GM19463 (cell line): Measurements from ENCODE around the gene RPL5.
"Not testable (repeated sequence)": the region's sequence is repeated elsewhere in the genome, so short reads cannot be mapped to it uniquely, and the experiment has no call there.

Experiments used
- ATAC-seq: cut with Tn5 transposase; IDR thresholded peaks from one replicate; pipeline ENCODE4 v1.9.1; 2021; ENCODE audit warnings: mild to moderate bottlenecking, moderate library complexity; ENCODE audit not compliant: unreplicated experiment

Gene RPL5

DNA sequence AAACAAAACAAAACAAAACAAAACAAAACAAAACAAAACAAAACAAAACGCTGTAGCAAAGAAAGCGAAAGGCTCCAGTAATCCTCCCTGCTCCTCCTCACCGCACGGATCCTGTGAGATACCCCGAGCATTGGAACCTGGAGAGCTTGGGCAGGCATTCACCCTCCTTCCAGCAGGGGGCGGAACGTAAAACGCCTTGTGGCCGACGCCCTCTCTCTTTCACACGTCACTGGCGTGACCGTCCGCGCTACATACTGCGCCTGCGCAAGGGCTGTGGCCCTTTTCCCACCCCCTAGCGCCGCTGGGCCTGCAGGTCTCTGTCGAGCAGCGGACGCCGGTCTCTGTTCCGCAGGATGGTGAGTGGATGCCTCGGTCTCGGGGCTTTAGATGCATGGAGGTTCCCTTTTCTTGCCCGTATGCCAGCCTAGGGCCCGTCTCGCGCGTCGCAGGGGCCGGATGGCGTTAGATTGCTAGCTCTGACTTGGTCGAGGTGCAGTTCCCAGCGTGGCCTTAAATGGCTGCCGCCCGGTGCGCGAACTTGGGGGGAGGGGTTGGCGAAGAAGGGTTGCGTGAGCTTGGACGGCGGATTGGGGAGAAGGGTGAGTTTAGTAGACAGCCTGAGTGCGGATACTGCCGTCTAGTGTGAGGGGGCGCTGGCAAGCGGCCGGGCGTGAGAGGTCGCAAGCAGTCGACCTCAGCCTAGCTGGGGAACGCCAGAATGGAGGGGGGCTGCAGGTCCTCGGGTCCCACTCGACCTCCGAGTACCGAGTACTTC, at the start of gene RPL5:
Gene RPL5 (plus strand): TSS at position 279 of the 775 bp plus-strand sequence. CDS start 75 bp downstream, at position 354.
- ATAC-seq = peak; percentile 94

DNA sequence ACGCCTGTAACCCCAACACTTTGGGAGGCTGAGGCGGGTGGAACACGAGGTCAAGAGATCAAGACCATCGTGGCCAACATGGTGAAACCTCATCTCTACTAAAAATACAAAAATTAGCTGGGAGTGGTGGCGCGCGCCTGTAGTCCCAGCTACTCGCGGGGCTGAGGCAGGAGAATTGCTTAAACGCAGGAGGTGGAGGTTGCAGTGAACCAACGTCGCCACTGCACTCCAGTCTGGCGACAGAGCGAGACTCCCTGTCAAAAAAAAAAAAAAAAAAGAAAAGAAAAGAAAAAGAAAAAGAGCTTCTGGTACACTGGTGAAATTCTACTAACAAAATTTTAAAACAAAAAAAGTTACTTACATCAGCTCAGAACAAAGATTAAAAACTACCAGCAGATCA, 48.3 kb upstream of the RPL5 start:
- ATAC-seq = not testable (repeated sequence)

DNA sequence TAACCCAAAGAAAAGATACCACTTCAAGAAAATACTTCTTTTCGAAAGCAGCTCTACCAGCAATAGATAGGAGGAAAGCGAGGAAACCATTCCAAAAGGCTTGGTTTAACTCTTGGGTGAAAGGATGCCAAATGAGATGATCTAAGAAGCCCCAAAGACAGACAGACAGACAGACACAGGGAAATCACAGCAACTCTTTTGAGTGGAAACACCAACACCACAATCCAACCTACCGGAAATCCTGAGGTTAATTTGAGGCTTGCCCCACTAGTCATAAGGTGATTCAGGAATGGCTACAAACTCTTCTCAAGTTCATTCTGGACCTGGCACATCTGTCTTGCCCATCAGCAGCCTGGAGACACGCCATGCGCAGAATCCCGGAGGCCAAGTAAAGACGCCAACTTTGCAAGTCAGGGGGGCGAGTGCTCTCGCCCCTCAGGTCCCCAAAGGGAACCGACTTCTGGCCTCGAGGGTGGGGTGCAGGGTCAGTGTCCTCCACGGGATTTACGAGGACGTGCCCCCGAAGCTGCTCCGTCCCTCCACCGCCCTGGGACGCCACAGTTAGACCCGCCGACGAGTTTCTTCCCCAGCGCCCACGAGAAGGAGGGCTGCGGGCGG, 47.7 kb upstream of the RPL5 start:
- ATAC-seq = no peak

DNA sequence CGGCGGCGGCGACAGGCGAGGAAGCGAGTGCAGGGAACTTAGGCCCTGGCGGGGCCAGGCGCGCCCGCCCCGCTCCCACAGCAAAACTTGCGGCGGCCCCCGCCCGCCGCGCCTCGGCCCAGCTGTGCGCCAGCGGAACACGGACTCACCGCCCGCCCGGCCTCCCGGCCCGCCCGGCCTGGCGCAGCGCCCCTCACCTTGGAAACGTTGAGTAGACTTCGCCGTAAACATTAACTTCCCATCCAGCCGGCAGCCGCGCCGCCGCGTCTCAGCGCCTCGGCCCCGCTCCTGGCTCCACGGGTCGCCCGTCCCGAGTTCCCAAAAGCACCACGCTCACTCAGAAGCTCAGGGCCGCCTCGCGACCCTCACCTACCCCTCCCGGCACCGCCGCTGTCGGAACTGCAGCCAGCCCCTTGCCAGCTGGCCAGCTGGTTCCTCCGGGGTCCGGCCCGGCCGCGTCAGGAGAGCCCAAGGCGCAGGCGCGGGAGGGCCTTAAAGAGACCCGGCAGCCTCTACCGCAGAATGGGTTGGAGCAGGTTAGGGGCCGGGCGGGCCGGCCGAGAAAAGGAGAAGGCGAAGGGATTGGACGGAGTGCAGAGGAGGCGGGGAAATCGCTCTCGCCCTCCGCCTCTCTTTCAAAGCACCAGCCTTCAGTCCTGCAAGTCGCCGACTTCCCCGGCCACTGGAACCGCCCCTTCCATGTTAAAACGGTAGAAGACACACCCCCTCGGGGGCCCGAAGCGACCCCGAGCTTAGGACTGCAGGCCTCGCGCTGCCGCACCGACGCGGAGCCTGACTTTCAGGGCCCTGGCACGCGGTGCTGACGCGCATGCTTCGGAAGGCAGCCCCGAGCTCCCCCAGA, 47.0 kb upstream of the RPL5 start, which contains the start of gene EVI5:
Gene EVI5 (minus strand): TSS at position 470 of the 862 bp plus-strand sequence. CDS start 48,562 bp downstream, outside the sequence.
- ATAC-seq = peak; percentile 93

DNA sequence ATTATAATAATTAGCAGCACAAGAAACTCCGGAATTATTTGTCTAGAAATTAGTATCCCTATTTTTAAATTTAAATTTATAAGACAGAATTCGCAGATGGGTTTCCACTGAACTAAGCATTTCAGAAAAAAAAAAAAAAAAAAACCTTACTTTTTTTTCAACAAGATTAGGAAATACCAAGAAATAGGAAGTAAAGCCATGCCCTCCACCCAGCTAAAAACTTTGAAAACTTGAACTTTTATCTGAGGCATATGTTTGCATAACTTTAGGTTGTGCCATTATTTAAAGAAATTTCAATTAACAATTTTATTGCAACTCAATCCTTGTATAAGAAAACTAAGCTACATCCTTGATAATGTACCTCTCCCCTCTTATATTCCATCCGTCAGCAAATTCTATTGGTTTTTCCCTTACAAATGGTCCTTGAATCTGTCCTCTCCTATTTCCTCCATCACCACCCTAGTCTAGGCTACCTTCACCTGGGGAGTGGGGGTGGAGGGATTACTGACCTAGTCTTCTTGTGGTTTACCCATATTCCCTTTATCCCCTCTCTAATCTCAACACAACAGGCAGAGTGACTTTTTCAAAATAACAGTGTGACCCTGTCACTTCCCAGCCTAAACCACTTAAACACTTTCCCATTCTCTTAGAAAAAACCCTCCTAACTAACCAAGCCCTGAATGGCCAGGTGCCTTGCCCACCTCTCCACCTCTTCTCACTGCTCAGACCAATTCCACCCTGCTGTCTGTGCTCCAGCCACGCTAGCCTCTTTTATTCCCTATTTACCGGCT, 45.5 kb upstream of the RPL5 start:
- ATAC-seq = no peak

DNA sequence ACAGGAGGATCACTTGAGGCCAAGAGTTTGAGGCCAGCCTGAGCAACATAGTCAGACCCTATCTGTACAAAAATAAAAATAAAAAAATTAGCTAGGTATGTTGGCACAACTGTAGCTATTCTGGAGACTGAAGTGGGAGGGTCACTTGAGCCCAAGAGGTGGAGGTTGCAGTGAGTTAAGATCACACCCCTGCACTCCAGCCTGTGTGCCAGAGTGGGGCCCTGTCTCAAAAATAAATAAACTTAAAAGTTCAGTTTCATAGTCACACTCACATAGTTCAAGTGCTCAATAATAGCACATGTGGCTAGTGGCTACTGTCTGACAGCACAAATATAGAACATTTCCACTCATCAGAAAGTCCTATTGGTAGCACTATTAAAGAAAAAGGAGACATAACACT, 41.8 kb upstream of the RPL5 start:
- no peak for ATAC-seq

DNA sequence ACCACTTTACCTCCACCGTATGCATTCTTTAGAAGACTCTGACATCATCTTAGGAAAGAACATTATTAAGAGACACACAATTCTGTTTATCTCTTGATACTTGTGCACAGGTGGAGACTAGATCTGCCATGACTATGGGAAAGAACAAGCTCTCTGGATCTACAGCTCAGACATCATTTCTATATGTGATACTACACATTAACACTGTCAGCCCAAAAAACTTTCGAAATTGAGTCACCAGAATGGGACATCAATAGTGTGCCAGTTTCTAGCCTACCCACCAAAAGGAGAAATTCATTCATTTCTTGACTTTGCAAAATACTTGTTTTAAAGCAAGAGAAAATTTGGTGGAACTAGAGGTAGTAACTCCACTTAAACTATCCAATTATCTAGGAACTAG, 41.0 kb upstream of the RPL5 start:
- no peak for ATAC-seq

DNA sequence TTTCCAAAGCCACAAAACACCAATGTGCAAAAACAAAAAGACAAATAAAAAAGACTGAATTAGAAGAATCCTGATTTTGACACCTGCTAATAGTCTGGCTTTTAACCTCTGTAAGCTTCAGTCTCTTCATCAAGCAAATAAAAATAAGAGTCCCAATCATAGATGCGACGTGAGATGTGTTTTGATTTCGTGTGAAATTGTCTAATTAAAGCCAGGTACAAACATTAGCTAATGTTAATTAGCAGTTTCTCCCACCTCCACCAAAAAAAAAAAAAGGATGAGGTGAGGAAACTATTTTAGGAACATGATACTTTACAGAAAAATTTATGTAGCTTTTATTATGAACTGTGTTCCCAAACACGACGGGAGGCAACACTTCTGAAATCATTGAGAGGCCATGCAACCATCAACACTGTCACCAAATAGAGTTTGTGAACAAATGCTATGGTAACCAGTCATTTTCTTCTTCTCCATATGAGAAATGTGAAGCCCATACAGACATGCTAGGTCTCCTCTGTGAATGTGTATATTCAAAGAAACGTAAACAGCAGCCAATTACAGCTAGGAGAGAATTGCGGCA, 40.3 kb upstream of the RPL5 start:
- no peak for ATAC-seq

DNA sequence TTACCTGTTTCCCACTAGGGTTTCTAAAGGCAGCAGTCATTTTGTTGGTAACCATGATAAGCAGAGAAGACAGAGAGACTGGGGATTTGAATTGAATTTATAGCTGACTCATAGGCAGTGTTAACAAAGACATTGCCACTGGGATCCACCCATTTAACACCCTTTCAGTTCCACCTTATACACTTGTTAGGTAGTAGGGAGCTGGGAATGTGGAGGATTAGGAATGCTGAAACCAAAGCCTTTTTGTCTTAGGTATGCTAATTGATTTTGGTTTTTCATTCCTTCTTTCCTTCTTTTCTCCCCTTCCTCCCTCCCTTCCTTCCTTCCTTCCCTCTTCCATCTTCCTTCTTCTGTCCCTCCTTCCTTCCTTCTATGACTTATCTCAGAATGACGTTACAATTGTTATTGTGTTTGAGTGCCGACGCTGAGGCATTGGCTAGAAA, 39.5 kb upstream of the RPL5 start:
- ATAC-seq = no peak

DNA sequence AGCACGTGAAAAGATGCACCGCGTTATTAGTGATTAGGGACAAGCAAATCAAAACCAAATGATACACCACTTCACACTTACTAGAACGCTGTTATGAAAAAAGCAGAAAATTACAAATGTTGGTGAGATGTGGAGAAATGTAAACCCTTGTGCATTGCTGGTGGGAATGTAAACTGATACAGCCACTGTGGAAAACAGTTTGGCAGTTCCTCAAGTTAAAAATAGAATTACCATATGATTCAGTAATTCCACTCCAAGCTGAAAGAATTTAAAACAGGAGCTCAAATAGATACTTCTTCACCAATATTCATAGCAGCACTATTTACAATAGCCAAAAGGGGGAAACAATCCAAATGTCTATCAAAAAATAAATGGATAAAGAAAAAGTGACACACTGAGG, 36.7 kb upstream of the RPL5 start:
- ATAC-seq = no peak

DNA sequence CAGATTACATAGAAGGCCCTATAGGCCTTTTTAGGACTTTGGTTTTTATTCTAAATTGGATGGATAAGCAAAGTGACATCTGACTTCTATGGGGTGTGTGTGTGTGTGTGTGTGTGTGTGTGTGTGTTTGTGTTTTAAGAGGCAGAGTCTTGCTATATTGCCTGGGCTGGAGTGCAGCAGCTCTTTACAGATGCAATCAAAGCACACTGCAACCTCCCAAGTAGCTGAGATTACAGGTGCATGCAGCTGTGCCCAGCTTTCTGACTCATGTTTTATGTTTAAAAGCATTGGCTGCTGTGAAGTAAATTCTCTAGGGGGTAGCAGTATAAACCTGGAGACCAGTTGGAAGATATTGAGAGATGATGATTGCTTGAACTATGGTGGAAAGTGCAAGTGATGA, 34.5 kb upstream of the RPL5 start:
- ATAC-seq = no peak

DNA sequence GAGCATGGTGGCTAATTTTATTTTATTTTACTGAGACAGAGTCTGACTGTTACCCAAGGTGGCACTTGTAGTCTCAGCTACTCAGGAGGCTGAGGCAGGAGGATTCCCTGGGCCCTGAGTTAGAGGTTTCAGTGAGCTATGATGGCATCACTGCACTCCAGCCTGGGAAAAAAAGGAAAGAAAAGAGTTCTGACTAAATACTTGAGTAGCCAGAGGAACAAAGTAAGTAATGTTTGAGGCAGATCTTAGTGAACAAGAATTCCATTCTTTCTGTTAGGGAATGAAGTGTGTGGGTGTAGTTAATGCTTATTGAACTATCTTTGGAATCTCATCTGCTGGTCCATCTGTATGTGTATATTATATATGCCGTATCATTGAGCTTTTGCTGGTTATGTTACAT, 33.9 kb upstream of the RPL5 start:
- ATAC-seq = no peak

DNA sequence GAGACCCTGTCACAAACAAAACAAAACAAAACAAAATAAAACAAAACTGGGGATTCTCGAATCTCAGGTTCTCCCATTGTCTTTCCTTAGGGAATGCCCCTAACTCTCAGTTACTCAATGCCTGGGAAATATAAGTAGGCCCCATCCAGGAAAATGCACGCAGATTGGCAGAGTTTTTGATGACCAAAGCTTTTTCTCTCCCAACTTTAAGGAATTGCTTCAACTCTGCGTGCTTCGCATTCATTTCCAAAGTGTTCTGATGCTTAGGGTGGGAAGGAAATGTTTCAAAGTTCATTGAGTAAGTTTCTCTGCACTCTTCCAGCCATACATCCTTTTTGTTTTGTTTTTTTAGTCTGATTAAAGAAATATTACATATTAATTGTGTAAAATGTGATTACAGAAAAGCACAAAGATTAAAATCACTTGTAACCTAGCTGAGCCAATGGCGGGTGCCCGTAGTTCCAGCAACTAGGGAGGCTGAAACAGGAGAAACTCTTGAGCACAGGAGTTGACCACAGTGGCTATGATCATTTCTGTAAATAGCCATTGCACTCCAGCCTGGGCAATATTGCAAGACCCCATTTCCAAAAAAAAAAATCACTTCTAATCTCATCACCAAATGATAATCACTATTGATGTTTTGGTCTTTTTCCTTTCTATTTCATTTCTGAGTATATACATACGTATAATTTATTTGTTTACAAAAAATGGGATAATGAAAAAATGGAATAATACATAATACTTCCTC, 28.5 kb upstream of the RPL5 start:
- ATAC-seq = no peak

DNA sequence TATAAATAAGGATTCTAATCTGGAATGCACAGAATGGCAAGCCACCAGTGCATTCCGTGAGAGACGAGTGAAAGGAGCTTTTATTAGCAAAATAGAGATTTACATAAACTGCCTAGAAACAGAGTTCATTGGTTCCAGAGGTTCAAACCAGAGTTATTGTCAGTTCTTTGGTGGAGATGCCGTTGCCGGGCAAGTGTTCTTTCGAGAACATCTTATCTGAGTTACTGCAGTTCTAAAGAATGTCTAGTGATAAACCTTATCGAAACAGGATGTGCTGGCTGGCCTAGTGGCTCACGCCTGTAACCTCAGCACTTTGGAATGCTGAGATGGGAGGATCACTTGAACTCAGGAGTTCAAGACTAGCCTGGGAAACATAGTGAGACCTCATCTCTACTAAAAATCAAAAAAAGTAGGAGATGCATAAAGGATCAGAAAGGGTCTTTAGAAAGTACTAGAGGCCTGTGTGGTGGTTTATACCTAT, 27.1 kb upstream of the RPL5 start:
- ATAC-seq = peak; percentile 51

DNA sequence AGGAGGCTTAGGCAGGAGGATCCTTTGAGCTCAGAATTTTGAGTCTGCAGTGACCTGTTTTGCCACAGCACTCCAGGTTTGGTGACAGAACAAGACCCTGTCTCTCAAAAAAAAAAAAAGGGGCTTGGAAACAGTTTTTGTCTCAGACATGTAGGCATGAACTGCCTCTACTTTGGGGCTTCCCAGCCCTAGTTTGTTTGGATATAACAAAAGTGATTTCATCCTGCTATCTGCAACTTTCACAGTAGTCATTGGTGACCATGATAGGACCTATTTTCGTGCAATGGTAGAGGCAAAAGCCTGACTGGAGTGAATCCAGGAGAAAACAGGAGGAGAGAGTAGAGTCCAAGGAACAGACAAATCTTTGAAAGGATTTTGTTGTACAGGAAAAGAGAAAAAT, 26.6 kb upstream of the RPL5 start:
- ATAC-seq = no peak

DNA sequence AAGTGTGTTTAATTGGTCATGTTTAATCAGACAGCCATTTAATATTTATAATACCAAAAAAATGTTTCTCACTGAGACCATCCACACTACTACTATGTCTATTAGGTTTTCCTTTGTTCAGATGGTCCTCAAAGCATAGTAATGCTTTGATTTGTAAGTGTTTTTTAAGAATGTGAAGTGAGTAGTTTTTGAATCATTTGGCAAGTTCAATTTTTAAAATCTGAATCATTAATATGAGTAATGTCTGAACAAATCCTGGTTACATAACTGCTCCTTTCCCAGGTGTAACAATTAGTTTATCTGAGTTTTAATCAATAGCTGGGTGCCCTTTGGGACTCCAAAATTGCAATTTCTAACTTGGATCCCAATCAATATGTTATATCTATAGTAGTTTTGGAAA, 23.5 kb upstream of the RPL5 start:
- no peak for ATAC-seq

DNA sequence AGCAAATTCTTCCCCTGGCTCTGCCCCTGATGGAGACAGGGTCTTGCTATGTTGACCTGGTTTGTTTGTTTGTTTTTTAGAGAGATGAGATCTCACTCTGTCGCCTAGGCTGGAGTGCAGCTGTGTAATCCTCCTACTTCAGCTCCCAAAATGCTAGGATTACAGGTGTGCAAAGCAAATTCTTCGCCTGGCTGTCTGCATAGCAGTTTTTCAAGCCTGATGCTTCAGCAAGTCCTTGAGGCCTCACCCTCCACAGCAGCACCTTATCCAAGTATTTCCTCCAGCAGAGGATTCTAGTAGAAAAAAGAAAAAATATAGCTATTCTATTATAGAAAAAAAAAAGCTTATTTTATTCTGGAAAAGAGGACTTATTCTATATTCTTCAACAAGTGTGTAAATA, 15.1 kb upstream of the RPL5 start:
- ATAC-seq = no peak

DNA sequence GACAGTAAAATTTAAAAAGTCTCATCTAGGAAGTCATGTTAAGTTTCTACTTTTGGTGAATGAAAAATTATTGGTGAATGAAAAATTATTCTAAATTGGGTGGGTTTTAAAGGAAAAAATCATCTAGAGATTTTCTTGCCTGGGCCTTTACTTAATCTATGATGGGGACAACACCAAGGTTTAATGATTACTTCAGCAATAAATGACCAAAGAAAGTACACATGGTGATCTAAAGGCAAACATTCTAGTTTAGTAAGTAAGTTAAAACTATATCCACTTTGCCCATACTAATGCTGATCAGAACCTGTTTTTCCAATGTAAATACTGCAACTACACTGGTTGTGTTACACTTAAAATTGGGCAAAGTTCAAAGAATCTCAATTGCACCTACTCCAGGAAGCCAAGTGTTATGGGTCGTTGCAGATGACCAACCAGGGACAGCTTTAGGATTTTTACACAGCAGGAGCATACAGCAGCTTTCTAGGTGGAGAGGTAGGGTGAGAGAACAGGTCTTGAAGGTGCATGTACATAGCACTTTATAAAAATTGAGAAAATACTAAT, 14.6 kb upstream of the RPL5 start:
- ATAC-seq = no peak
